Measurements from ENCODE around the gene SLC7A6OS. TPM values are rescaled to one million over a fixed set of nuclear protein-coding genes. Genes with fewer than 3 reads are reported as not detected.

Gene SLC7A6OS
- total RNA-seq, 1 experiment from 2014 or later = 19.4 TPM

GRCh38 chr16:68259007-68259825, 51.5 kb downstream of the SLC7A6OS start:
- Mint-ChIP-seq H3K27me3 (ENCODE audit: insufficient read depth, unreplicated experiment) (no peaks in the 10 kb centered on the region), H3K36me3 (ENCODE audit: insufficient read depth, unreplicated experiment) (peaks cover 15% of the 10 kb centered on the region), H3K27ac (ENCODE audit: low read depth, unreplicated experiment) (no peak overlapping the region), H3K4me3 (ENCODE audit: unreplicated experiment) (no peak overlapping the region), H3K4me1 (ENCODE audit: insufficient read depth, unreplicated experiment) (peaks cover 20% of the 10 kb centered on the region), H3K9me3 (ENCODE audit: unreplicated experiment) (no peaks in the 10 kb centered on the region)
- no peak for DNase-seq (ENCODE audit: unreplicated experiment)
- no peak for TF ChIP-seq CTCF (IDR thresholded peaks at IDR 0.05; ENCODE audit: unreplicated experiment)
- no TSS peak for BruUV-seq (replicated peaks)
- intact Hi-C loops (cut with micrococcal nuclease) = no loop called here
- POLR2A ChIA-PET = interaction anchor here (1.2 to 2.7 kb wide), 5 partner anchors 14 to 52 kb away, joined by 3 to 20 read pairs (median 12); partner anchors contain the start of genes ESRP2, PLA2G15, PRMT7 and SLC7A6OS
- CTCF ChIA-PET = interaction anchor here (0.6 to 7.3 kb wide), 12 partner anchors 10 to 1533 kb away, joined by 3 to 308 read pairs (median 12); partner anchors contain the start of genes PRMT7 and SLC7A6OS

- Mint-ChIP-seq H3K36me3 (ENCODE audit: insufficient read depth, unreplicated experiment) (peaks cover 15% of the 10 kb centered on the region), H3K27me3 (ENCODE audit: insufficient read depth, unreplicated experiment) (no peaks in the 10 kb centered on the region), H3K9me3 (ENCODE audit: unreplicated experiment) (no peaks in the 10 kb centered on the region), H3K4me3 (ENCODE audit: unreplicated experiment) (no peak overlapping the region), H3K4me1 (ENCODE audit: insufficient read depth, unreplicated experiment) (peaks cover 10% of the 10 kb centered on the region), H3K27ac (ENCODE audit: low read depth, unreplicated experiment) (peak overlapping the region; percentile 14)
- TF ChIP-seq CTCF (IDR thresholded peaks at IDR 0.05; ENCODE audit: unreplicated experiment) = no peak
- CTCF ChIA-PET = interaction anchor here (0.6 to 7.3 kb wide), 17 partner anchors 9 to 1532 kb away, joined by 3 to 46 read pairs (median 4); partner anchors contain the start of genes PRMT7 and SLC7A6OS
- POLR2A ChIA-PET = interaction anchor here (0.7 to 2.7 kb wide), 8 partner anchors 8 to 173 kb away, joined by 3 to 20 read pairs (median 4); partner anchors contain the start of genes ESRP2, NFATC3, PLA2G15 and PRMT7
- BruUV-seq (replicated peaks) = no TSS peak
- intact Hi-C loops (cut with micrococcal nuclease) = no loop called here
- peak; percentile 67 for DNase-seq (ENCODE audit: unreplicated experiment)
These were observed 52.6 kb downstream of the SLC7A6OS start for GRCh38 chr16:68257906-68258800.

- Mint-ChIP-seq H3K4me3 (ENCODE audit: unreplicated experiment) (no peak overlapping the region), H3K27me3 (ENCODE audit: insufficient read depth, unreplicated experiment) (no peaks in the 10 kb centered on the region), H3K27ac (ENCODE audit: low read depth, unreplicated experiment) (peak overlapping the region; percentile 14), H3K9me3 (ENCODE audit: unreplicated experiment) (no peaks in the 10 kb centered on the region), H3K4me1 (ENCODE audit: insufficient read depth, unreplicated experiment) (peaks cover 7% of the 10 kb centered on the region), H3K36me3 (ENCODE audit: insufficient read depth, unreplicated experiment) (peaks cover 15% of the 10 kb centered on the region)
- TF ChIP-seq CTCF (IDR thresholded peaks at IDR 0.05; ENCODE audit: unreplicated experiment) = no peak
- ChIA-PET CTCF (interaction anchor here (0.6 to 7.3 kb wide), 10 partner anchors 8 to 80 kb away, joined by 3 to 46 read pairs (median 4); partner anchors contain the start of genes PRMT7 and SLC7A6OS), POLR2A (interaction anchor here (0.7 to 2.7 kb wide), 7 partner anchors 9 to 172 kb away, joined by 3 to 20 read pairs (median 6); partner anchors contain the start of genes ESRP2, NFATC3, PLA2G15 and PRMT7)
- no peak for DNase-seq (ENCODE audit: unreplicated experiment)
- intact Hi-C loops (cut with micrococcal nuclease) = no loop called here
- BruUV-seq (replicated peaks) = no TSS peak
These were observed 53.4 kb downstream of the SLC7A6OS start for GRCh38 chr16:68257251-68257905.
